HG03025 (cell line): ENCODE data around the gene PPP1R3E.

Source experiments
- ATAC-seq: cut with Tn5 transposase; IDR thresholded peaks from one replicate; pipeline ENCODE4 v1.9.1; 2021; ENCODE audit warnings: mild to moderate bottlenecking, moderate library complexity; ENCODE audit not compliant: unreplicated experiment, low FRiP score

PPP1R3E gene

DNA sequence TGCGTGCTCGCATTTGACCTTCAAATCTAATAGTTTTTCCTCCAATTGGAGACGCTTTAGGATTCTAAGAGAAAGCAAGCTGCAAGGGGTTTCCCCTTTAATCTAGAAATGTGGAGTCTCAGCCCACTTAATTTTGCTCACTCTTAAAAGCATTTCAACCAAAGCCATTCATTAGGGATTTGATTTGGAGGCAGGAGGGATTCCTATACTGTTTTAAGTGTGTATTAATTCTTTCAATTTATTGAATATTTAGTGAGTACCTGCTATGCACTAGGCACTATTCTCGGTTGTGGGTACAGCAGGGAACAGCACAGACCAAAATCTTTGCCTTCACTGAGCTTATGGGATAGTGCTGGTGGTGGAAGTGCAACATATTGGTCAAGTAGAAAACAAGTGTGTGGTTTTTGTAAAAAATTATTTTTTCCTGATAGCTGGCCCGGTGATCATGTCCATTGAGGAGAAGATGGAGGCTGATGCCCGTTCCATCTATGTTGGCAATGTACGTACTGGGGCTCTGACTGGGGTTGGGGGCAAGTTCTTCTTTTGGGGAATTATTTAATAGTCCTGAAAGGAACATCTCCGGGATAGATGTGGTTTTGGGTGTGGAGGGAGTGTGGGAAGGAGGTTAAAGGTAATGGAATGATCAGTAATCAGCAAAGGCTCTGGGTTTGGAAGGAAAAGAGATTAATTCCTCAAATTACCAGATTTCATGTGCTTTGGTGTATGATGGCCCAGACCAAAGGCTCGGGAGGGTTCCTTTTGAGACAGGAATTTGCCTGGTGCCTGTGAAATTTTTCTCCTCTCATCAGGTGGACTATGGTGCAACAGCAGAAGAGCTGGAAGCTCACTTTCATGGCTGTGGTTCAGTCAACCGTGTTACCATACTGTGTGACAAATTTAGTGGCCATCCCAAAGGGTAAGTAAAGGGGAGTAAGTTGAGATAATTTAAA lies 20.2 kb upstream of the PPP1R3E start:
- no peak for ATAC-seq

DNA sequence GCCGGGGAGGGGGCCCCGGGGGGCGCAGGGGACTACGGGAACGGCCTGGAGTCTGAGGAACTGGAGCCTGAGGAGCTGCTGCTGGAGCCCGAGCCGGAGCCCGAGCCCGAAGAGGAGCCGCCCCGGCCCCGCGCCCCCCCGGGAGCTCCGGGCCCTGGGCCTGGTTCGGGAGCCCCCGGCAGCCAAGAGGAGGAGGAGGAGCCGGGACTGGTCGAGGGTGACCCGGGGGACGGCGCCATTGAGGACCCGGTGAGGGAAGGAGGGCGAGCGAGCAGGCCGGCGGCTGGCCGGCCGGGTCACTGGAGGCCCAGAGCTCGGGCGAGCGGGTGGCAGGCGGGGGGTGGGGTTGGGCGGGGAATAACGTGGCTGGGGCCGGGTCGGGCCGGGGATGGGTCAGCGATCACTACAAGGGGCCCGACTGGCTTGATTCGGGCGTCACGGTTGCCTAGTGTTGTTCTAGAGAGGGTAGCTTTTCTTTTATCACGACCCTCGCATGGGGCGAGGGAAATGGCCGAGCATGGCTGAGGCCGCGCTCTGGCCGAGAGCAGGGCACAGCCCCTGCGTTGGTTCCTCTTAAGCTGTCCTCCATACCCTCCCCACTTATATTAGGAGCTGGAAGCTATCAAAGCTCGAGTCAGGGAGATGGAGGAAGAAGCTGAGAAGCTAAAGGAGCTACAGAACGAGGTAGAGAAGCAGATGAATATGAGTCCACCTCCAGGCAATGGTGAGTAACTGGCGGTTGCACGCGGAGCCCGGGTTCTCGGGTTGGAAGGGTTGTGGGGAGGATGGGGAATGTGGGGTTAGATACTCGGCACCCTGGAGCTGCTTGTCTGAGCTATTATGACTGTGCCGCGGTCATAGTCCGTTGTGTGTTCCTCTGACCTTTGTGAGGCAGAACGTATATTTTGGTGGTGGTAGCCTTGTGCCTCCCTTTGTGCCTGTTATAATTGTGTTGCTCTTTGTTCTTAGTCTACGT lies 19.2 kb upstream of the PPP1R3E start:
- peak; percentile 17 for ATAC-seq

DNA sequence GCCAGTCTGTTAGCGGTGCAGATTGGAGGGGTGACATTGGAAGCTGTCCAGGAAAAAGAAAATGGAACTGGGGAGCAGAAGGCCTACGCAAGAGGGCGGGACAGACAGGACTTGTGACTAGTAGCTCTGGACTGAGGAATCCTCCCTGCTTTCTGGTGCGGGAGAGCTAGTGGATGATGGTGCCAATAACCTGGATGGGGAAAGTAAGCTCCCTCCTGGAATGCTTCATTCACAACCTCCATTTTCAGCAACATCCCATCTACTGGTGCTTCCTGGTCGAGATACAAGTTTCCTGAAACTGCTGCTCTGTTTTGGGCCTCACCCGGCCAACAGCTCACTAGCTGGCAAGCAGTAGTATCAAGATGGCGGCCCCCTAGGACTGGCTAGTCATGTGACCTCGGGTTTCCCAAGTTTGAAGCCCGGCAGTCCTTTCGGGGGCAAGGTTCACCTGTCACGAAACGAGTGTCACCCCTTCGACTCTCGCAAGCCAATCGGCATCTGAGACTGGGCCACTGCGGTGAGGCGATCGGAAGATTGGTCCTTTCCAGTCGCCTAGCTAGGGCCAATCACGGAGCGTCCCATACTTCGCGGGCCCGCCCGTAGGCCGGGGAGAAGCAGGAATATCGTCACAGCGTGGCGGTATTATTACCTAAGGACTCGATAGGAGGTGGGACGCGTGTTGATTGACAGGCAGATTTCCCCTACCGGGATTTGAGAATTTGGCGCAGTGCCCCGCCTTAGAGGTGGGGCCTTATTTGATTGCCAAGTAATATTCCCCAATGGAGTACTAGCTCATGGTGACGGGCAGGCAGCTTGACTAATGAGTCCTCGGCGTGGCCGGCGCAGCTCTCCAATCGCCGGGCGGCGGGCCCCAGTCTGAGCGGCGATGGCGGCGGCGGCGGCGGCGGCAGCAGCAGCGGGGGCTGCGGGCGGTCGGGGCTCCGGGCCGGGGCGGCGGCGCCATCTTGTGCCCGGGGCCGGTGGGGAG lies 18.2 kb upstream of the PPP1R3E start, which contains the start of gene PABPN1:
Gene PABPN1 (plus strand): TSS at position 874 of the 988 bp plus-strand sequence. CDS start 13 bp downstream, at position 887.
- peak; percentile 88 for ATAC-seq

DNA sequence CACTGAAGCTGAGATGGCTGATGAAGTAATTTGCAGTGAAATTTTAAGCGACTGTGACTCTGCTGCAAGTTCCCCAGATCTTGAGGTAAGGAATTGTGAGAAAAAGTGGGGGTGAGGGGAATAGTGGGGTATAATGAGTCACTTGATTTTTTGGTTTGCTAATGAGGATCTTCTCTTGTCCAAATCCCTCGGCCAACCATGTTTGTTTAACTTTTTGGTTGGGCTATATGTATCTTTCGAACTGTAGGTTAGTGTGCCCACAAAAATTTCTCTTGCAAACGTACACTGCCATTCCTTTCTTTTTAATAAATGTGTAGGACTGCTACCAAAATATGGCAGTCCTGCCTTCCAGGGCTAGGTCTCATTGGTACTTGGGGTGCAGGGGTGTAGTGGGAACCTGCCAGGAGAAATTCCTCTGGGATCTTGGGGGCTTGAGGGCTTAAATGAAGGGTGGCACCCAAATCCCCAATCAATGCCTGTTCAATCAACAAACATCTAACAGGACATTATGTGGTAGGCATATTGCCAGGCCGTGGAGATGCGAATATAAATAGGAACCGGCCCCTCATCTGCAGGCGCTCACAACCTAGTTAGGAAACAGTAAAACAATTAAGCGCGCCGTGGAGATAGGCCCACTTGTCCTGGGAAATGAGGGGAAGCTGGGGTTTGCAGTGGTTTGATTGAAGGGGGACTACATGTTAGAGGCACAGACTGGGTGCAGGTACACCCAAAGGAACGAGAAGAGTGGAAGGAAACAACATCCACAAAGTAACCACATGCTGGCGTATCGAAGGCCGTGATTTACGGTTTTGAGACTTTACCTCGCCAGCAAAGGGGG lies 17.3 kb upstream of the PPP1R3E start:
- ATAC-seq = no peak

DNA sequence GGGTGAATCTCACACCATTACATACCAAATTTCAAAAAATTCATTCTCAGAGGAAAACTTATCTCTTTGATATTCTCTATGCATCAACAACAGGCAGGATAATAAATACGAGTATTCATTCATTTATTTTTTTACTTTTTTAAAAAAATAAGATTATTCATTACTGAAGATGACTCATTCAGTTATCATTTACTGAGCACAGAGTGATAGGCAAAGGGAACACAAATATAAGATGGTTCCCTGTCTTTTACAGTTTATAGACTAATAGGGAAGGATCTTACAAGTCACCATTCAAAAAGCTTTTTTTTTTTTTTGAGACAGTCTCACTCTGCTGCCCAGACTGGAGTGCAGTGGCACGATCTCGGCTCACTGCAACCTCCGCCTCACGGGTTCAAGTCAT lies 13.6 kb upstream of the PPP1R3E start:
- no peak for ATAC-seq

DNA sequence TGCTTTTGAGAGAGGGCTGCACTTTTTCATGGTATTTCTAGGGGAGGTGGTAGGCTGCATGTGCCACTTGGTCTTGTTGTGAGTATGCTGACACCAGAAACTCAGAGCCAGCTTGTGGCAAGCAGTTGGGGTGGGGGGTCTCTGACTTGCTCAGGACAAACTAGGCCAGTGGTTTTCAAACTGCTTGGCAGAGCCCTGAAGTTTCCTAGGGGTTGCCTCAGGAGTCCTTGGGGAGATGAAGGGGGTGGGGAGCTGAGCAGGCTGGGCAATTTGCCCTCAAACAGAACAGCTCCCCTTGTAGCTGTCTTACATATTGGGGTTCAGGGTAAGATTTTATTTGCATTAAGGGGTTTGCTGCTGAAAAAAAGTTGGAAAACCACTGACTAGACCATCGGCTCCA lies 7.9 kb upstream of the PPP1R3E start:
- no peak for ATAC-seq

DNA sequence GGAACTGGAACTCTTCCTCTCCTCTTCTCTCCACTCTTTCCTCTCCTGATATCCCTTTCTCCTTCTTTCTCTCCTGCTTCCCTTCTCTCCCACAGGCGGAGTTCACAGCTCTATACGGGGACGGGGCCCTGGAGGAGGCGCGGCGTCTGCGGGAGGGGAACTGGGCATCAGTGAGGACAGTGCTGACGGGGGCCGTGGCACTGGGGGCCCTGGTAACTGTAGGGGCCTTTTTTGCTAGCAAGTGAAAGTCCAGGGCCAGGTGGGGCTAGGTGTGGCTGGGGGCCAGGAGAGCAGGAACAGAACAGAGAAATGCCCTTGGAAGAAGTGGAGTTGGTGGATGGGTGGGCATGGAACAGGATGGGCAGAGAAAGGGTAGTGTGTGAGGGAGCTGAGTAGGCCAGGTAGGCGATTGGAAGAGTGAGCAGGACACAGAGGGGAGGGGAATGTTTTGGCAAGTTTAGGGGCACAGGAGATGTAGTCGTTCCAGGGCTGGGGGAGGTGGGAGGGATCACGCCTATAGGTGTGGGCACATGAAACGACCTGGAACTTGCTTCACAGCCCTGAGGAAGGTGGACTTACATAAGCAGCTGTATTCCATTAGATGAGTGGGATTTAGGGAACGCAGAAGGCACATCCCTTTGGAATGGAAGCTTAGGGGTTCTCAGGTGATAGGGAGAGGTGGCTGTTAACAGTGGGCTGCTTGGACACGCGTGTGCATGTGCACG lies 6.2 kb upstream of the PPP1R3E start:
- no peak for ATAC-seq

DNA sequence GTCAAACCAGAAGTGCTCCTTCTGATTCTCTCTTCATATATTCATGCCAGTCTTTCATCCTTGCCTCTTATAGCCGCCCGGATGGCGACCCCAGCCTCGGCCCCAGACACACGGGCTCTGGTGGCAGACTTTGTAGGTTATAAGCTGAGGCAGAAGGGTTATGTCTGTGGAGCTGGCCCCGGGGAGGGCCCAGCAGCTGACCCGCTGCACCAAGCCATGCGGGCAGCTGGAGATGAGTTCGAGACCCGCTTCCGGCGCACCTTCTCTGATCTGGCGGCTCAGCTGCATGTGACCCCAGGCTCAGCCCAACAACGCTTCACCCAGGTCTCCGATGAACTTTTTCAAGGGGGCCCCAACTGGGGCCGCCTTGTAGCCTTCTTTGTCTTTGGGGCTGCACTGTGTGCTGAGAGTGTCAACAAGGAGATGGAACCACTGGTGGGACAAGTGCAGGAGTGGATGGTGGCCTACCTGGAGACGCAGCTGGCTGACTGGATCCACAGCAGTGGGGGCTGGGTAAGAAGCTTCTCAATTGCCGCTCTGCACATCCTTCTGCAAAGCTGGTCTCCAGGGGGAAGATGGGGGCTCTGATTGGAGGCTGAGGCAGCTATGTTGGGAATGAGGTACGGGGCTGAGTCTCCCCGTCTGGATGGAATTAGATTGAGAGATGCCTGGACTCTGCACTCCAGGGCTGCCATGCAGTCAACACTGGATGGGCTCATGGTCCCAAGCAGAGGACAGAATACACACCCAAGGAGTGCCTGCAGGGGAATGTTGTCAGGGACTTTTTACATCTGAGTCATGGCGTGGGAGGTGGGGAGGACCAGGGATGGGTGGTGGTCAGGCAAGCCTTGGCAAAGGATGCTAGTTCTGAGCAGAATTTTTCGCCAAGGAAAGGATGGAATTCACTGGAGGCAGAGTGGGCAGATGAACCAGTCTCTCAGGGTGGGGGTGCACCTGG lies 5.3 kb upstream of the PPP1R3E start:
- no peak for ATAC-seq

DNA sequence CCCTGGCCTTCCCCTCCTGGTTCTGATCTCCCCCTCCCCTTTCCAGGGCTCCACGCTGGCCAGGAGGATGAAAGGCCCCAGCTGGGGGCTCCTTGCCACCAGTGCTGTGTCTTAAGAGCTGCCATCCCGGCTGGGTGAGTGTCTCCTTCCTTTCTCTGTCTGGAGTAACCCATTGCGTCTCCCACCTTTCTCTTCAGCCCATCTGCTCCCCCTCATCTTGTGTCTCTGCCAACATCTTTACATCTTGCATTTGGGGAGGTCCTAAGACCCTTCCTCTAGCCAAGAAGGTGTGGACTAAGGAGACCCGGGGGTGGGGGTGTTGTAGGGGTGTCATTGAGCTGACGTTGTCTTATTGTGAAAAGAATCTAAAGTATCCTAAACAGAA lies 4.5 kb upstream of the PPP1R3E start:
- ATAC-seq = no peak

DNA sequence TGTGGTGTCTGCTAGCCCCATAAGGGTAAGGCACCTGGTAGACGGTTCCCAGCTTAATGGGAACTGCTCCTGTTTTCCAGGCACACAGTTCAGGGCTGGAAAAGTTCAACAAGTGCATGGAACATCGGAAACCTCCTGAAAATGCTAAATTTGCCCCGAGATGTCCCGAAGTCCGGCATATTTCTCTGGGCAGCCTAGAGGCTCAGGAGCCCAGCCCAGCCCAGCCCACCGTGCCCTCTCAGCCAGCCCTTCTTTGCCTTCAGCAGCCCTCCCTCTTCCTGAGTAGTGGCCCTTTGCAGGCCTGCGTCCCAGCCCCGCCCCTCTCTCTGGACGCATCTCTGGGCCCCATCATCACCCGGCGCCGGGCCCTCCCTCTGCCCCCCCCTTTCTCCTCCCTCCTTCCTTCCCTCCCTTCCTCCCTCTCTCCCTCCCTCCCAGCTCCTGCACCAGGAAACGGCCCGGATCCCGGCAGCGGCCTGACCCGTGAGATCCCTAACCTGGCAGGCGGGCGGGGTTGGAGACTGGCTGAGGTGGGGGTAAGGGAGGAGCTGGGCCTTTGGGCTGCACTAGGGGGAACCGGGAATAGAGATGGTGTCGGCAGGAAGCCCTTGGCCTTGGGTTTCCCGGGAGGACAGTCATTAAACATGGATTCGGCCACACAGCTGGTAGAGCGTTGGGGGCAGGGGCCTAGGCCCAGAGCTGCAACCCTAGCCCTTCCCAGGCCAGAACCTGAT lies 3.9 kb upstream of the PPP1R3E start, which contains the start of gene BCL2L2:
Gene BCL2L2 (plus strand): TSS at position 422 of the 734 bp plus-strand sequence. CDS start 935 bp downstream, outside the sequence.
- no peak for ATAC-seq

DNA sequence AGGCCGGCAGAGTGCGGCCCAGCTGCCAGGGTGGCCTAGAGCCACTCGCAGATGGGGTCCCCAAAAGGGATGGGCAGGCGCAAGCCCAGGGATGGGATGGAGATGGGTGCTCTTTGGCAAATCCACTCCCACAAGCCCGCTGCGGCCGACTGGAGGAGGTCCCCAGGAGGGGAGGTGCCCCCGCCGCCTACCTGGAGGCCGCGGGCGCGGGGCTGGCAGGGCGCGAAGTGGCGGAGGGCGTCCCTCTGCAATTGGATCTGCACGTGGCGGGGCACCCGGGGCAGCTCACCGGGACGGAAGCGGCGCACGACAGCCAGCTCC lies 730 bp downstream of the PPP1R3E start:
- peak; percentile 15 for ATAC-seq

DNA sequence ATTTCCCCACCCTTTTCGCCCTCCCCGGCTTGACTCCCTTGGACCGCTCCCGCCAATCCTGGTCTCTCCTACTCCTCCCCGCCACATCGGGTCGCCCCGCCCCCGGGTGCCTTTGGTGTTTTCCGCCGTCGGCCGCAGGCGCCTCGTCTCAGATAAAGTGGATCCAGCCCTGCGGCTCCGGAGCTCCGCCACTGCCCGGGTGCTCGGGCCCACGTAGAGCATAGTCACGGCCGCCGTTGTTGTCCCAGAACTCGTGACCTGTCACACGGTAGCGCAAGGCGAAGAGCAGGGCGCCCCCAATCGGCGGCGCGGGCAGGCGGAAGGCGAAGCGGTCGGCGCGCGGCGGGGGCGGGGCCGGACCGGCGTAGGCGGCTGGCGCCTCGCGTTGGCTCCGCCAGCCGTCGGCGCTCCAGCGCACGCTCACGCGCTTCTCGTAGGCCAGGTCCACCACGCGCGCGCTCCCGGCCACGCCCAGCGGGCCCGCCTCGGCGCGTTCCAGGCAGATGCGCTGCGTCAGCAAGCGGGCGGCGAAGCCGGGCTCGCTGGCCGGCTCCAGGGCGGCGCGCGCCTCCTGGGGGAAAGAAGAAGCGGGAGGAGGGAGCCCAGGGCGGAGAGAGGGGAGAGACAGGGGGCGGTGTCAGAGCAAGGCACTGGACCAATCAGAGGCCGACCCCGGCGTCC lies 1.2 kb downstream of the PPP1R3E start:
- ATAC-seq = peak; percentile 85

DNA sequence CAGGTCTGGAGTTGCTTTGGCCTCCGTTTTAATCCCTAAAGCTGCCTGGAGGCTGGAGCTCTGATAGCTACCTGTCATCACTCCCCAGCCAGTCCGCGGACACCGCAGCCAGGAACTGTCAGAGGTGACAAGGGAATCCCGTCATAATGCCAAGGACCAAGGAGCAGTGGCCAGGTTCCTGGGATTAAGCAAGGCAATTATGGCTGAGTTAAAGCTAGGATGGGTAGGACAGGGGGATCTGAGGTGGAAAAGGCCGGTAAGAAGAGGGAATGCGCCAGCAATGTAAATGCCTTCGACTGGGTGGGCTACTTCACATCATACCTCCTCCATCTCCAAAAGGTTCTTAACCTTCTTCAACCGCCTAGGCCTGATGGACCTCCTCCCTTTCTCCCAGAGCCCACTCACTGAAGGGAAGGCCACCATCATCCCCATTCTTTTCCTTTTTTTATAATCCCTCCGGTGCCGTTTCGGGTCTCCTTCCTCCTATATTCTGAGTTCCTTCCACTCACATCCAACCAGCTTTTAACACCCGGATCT lies 1.9 kb downstream of the PPP1R3E start:
- ATAC-seq = no peak

DNA sequence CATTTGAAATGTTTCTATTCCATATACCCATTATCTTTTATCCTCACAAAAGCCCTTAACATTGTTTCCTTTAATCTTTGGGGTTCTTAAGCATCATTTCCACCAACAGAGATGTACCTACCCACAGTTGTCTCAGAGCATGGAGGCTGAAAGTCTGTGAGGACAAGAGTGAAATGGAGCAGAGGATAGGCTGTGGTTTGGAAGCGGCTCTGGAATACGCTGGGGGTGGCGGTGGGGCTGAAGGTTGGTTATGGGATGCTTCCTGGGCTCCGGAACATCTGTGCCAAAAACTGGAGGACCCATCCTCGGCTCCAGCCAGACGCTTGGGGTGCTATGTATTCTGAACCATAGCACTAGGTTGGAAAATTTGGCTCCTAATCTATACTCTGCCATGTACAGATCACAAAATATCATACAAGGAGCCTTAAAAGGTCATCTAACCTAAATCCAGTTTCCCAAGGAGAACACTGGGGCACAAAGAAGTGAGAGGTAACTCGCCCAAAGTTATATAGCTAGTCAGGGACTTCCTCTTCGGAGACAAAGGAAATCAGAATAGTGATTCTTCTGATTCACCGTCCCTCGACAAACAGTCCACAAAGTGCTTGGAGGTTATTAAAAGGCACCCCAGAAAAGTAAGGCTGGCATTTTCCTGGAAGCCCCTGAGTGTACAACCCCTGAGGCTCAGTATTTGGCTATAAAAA lies 2.5 kb downstream of the PPP1R3E start:
- no peak for ATAC-seq
